HepG2 (cell line): ENCODE measurements around the gene IST1. TPM values are rescaled to one million over a fixed set of nuclear protein-coding genes. Genes with fewer than 3 reads are reported as not detected.

Experiments
- KDM2A ChIP-seq: sonication (generic); formaldehyde crosslinking; IDR thresholded peaks from 2 replicates; pipeline ENCODE4 v1.4.0; 2020; ENCODE audit warnings: low read depth, missing genetic modification reagents, borderline replicate concordance
- KLF11 ChIP-seq: IDR thresholded peaks from 2 replicates; pipeline ENCODE4 v1.6.1; 2016; ENCODE audit warnings: missing compliant biosample characterization
- KLF12 ChIP-seq: sonication (generic); formaldehyde crosslinking; IDR thresholded peaks from 2 replicates; pipeline ENCODE4 v1.4.0; 2020; ENCODE audit warnings: missing genetic modification reagents, borderline replicate concordance
- NFKB2 ChIP-seq: sonication (generic); formaldehyde crosslinking; IDR thresholded peaks from 2 replicates; pipeline ENCODE4 v1.4.0; 2020; ENCODE audit warnings: missing genetic modification reagents, borderline replicate concordance
- SOX6 ChIP-seq, 2 experiments: fragments of 450-650 bp in 1 of 2; sonication (generic) in 1 of 2; formaldehyde crosslinking in 1 of 2; IDR thresholded peaks; 2 replicates each; pipeline versions ENCODE4 v1.4.0 to v1.6.1; 2017 to 2020; ENCODE audit warnings: antibody characterized with exemption in 1 of 2, mild to moderate bottlenecking in 1 of 2, missing genetic modification reagents in 1 of 2
- TOPORS ChIP-seq: sonication (generic); formaldehyde crosslinking; IDR thresholded peaks from 2 replicates; pipeline ENCODE4 v1.8.0; 2023; ENCODE audit warnings: mild to moderate bottlenecking, missing genetic modification reagents
- ZNF205 ChIP-seq: IDR thresholded peaks from 2 replicates; pipeline ENCODE4 v1.6.1; 2018; ENCODE audit warnings: missing biosample characterization, missing genetic modification reagents
- ZNF350 ChIP-seq: sonication (generic); formaldehyde crosslinking; IDR thresholded peaks from 2 replicates; pipeline ENCODE4 v1.4.0; 2020; ENCODE audit warnings: mild to moderate bottlenecking, low read depth, missing genetic modification reagents, borderline replicate concordance
- ZNF574 ChIP-seq: sonication (generic); formaldehyde crosslinking; IDR thresholded peaks from 2 replicates; pipeline ENCODE4 v1.4.0; 2020; ENCODE audit warnings: missing genetic modification reagents
- ZNF749 ChIP-seq: sonication (generic); formaldehyde crosslinking; IDR thresholded peaks from 2 replicates; pipeline ENCODE4 v1.8.0; 2022; ENCODE audit warnings: mild to moderate bottlenecking, missing genetic modification reagents, moderate library complexity, borderline replicate concordance
- polyA plus RNA-seq, 8 experiments: library from polyadenylated mRNA; depleted of rRNA in 3 of 8; stranded (reverse) in 7 of 8; unstranded in 1 of 8; fragments of >200 nt; fragmentation: Illumina TruSeq in 4 of 8; extraction: Trizol in 4 of 8; gene quantifications; 2 replicates each; pipeline versions ENCODE4 v1.2.1 to v1.2.3, GENCODE V29; 2011 to 2016; ENCODE audit warnings: low read depth in 4 of 8, missing spikeins in 1 of 8, mixed read lengths in 1 of 8; ENCODE audit not compliant: insufficient read depth in 1 of 8
- total RNA-seq, 5 experiments: library from RNA; depleted of rRNA; stranded (reverse); fragments of >200 nt; fragmentation: Illumina TruSeq; extraction: Trizol; gene quantifications; 2 replicates each; pipeline ENCODE4 v1.2.3, GENCODE V29; 2016; ENCODE audit warnings: low read depth in 1 of 5
- TF ChIP-seq, protein P1 (sequence below): sonication (generic); formaldehyde crosslinking; IDR thresholded peaks from 2 replicates; pipeline ENCODE4 v1.8.0; 2022; ENCODE audit warnings: mild to moderate bottlenecking, missing genetic modification reagents, borderline replicate concordance
- TF ChIP-seq, protein P2 (sequence below): IDR thresholded peaks from 2 replicates; pipeline ENCODE4 v1.4.0; 2020; ENCODE audit warnings: mild to moderate bottlenecking, missing genetic modification reagents

The IST1 gene
- total and polyA plus RNA-seq, 2 of the 13 experiments (the other 11 are each of a cell fraction or from before 2014, with no cell fraction given): 346 to 415 TPM

- TF ChIP-seq NFKB2 (no peak), SOX6 (IDR thresholded peaks at IDR 0.05) (no peak), SOX6 (CRISPR knock-in tag; IDR thresholded peaks at IDR 0.05) (peak; percentile 70), ZNF574 (CRISPR knock-in tag) (peak; percentile 53), ZNF350 (no peak), KDM2A (CRISPR knock-in tag) (peak; percentile 68; the same call in 1 of the 2 replicates), KLF11 (no peak), ZNF205 (CRISPR knock-in tag) (no peak), KLF12 (CRISPR knock-in tag) (no peak), ZNF749 (CRISPR knock-in tag) (no peak), TOPORS (CRISPR knock-in tag) (peak; percentile 62; the same call in 1 of the 2 replicates)
- TF ChIP-seq, protein P1, sequence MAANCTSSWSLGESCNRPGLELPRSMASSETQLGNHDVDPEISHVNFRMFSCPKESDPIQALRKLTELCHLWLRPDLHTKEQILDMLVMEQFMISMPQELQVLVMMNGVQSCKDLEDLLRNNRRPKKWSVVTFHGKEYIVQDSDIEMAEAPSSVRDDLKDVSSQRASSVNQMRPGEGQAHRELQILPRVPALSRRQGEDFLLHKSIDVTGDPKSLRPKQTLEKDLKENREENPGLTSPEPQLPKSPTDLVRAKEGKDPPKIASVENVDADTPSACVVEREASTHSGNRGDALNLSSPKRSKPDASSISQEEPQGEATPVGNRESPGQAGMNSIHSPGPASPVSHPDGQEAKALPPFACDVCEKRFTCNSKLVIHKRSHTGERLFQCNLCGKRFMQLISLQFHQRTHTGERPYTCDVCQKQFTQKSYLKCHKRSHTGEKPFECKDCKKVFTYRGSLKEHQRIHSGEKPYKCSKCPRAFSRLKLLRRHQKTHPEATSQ: peak; percentile 52; the same call in 1 of the 2 replicates
- TF ChIP-seq, protein P2, sequence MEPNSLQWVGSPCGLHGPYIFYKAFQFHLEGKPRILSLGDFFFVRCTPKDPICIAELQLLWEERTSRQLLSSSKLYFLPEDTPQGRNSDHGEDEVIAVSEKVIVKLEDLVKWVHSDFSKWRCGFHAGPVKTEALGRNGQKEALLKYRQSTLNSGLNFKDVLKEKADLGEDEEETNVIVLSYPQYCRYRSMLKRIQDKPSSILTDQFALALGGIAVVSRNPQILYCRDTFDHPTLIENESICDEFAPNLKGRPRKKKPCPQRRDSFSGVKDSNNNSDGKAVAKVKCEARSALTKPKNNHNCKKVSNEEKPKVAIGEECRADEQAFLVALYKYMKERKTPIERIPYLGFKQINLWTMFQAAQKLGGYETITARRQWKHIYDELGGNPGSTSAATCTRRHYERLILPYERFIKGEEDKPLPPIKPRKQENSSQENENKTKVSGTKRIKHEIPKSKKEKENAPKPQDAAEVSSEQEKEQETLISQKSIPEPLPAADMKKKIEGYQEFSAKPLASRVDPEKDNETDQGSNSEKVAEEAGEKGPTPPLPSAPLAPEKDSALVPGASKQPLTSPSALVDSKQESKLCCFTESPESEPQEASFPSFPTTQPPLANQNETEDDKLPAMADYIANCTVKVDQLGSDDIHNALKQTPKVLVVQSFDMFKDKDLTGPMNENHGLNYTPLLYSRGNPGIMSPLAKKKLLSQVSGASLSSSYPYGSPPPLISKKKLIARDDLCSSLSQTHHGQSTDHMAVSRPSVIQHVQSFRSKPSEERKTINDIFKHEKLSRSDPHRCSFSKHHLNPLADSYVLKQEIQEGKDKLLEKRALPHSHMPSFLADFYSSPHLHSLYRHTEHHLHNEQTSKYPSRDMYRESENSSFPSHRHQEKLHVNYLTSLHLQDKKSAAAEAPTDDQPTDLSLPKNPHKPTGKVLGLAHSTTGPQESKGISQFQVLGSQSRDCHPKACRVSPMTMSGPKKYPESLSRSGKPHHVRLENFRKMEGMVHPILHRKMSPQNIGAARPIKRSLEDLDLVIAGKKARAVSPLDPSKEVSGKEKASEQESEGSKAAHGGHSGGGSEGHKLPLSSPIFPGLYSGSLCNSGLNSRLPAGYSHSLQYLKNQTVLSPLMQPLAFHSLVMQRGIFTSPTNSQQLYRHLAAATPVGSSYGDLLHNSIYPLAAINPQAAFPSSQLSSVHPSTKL: peak; percentile 41; the same call in 1 of the 2 replicates
Observed at GRCh38 chr16:71961066-71962039, 66.0 kb downstream of the IST1 start (continued).
